DMS153 (cell line): ENCODE data around the gene IMPA2.
"Not testable (repeated sequence)": the region's sequence is repeated elsewhere in the genome, so short reads cannot be mapped to it uniquely, and the experiment has no call there.

ENCODE experiments used
- DNase-seq: peaks from one replicate; lab custom pipeline; 2025; lab: John Stamatoyannopoulos, UW

IMPA2 gene

DNA sequence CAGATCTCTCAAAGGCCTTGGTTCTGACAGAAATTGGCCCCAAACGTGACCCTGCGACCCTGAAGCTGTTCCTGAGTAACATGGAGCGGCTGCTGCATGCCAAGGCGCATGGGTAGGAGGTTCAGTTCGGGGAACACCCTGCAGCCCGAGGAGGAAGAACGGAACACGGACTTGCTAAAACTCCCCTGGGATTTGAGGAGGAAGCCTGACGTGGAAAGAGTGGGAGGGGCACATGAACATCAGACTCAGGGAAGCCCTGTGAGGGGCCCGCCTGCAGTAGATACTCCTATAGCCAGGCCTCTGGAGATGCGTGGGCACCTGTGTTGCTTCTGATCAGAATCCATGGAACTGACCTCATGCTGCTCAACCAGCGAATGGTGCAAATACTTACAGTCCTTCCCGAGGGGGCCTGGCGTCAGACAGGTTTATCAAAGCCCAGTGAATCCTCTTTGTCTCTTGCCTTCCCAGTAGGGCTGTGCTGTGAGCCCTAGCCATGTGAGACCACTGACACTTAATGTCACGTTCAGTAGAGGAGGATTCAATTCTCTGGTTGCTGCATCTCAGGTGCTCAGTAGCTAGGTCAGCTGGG lies 46.8 kb downstream of the IMPA2 start:
- no peak for DNase-seq

GRCh38 chr18:12028674-12029073 lies 47.4 kb downstream of the IMPA2 start:
- no peak for DNase-seq

GRCh38 chr18:12029786-12030584 lies 48.7 kb downstream of the IMPA2 start:
- DNase-seq = no peak

DNA sequence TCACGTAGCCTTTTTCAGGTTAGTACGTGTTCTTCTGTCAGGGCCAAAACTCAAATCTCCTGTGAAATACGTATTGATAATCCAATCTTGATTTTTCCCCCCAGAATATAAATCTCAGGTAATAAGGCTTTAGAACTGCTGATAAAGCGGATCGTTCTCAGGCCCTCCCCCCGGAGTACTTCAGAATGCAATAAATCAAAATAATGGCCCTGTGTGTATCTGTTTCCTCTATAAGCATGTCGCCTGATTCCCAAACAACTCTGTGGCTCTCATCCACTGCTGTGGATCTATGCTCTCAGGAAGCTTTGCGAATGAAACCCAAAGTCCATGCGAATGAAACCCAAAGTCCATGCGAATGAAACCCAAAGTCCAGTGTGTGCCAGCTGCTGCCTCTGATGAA lies 49.4 kb downstream of the IMPA2 start:
- no peak for DNase-seq

- no peak for DNase-seq
Measured at GRCh38 chr18:12031181-12031580, 49.9 kb downstream of the IMPA2 start.

- no peak for DNase-seq
Measured at GRCh38 chr18:12031846-12032245, 50.5 kb downstream of the IMPA2 start.

DNA sequence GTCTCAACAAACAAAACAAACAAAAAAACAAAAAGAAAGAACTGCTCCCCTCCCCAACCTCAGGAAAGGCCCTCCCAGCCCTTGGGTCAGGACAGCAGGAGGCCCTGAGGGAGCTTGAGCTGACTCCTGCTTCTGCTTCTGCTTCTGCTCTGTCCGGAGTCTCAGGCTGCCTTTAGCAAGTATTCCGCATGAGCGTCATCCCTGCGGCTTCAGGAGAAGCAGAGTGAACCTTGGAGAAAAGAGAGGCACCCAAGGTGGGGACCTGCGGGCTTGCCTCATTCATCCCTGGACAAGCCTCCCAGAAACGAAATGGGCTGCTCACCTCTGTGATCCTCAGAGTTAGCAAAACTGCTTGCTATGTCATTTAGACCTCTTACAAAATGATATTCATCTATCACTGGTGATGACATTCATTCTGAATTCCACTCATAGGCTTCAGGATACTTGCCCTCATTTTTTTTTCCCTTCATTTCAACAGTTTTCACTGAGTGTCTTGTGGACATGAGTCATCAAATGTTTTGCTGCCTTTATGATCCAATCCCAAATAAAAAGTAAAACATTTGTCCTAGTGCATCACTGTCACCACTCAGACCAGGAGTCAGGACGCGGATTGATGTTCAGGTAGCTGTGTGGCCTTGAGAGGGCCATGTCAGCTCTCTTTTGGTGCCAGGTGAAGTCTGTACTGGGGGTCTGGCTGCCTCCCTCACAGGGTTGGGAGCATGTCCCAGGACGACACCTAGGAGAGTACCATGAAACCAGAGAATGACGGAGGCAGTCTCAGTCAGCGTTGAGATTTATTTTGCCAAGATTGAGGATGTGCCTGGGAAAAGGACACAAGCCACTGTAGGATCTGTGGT lies 51.7 kb downstream of the IMPA2 start:
- no peak for DNase-seq

- no peak for DNase-seq
Measured at GRCh38 chr18:12033643-12034025, 52.3 kb downstream of the IMPA2 start.

DNA sequence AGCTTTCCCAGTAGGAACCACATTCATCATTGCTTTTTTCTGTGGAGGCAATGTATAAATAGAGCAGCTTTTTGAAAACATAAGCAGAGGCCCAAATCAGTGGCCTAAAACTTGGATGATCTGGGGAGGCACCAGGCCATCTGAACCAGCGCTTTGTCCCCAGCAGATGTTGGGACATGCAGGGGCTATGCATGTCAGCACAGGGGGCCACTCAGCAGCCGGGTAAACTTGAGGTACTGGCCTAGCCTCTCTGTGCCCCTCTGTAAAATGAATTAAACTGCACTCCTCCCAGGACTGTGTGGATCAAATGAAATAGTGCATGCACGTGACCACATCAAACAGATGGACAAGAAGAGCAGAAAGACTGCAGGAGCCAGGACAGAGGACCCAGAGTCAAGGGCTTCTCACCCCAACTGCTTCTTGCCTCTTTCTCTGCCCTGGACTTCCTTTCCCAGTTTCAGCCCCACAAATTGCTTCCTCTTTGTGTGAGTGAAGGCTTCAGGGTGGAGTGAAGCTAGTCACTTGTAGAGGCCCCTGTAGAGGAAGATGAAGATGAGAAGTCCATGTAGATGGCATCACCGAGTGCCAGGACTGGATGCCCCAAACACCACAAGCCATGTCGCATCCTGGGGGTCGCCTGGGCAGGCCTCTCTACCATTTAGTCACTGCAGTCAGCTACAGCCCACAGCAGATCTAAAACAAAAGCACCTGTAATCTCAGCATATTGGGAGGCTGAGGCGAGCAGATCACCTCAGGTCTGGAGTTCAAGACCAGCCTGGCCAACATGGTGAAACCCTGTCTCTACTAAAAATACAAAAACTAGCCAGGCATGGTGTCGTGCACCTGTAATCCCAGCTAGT lies 53.2 kb downstream of the IMPA2 start:
- no peak for DNase-seq

- DNase-seq = no peak
Measured at GRCh38 chr18:12035481-12035880, 54.2 kb downstream of the IMPA2 start.

- no peak for DNase-seq
Measured at GRCh38 chr18:12036201-12036751, 55.0 kb downstream of the IMPA2 start.

- DNase-seq = no peak
Measured at GRCh38 chr18:12038082-12038638, 56.9 kb downstream of the IMPA2 start.

- peak; percentile 5 for DNase-seq
Measured at GRCh38 chr18:12038639-12039539, 57.6 kb downstream of the IMPA2 start.

DNA sequence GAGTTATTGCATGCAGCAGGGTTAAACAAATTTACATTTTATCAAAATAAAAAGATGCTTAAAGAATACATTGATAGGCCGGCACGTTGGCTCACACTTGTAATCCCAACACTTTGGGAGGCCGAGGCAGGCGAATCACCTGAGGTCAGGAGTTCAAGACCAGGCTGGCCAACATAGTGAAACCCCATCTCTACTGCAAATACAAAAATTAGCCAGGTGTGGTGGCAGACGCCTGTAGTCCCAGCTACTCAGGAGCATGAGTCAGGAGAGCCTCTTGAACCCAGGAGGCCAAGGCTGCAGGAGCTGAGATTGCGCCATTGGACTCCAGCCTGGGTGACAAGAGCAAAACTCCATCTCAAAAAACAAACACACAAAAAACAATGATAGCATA lies 58.2 kb downstream of the IMPA2 start:
- not testable (repeated sequence) for DNase-seq

- no peak for DNase-seq
Measured at GRCh38 chr18:12041561-12041960, 60.3 kb downstream of the IMPA2 start.

GRCh38 chr18:12043811-12044210 lies 62.5 kb downstream of the IMPA2 start:
- no peak for DNase-seq

GRCh38 chr18:12044591-12044990 lies 63.3 kb downstream of the IMPA2 start:
- DNase-seq = no peak

- no peak for DNase-seq
Measured at GRCh38 chr18:12046046-12046750, 64.9 kb downstream of the IMPA2 start.

- DNase-seq = no peak
Measured at GRCh38 chr18:12046751-12047335, 65.5 kb downstream of the IMPA2 start.
